NCI-H1105 (cell line): ENCODE results near the gene CUL3.

ENCODE experiments used
- DNase-seq: peaks from one replicate; lab custom pipeline; 2025; lab: John Stamatoyannopoulos, UW

Gene CUL3

GRCh38 chr2:224580248-224580647 is 4.9 kb downstream of the CUL3 start:
- no peak for DNase-seq

- no peak for DNase-seq
Measured at GRCh38 chr2:224579411-224579810, 5.8 kb downstream of the CUL3 start.

GRCh38 chr2:224577541-224577940 is 7.6 kb downstream of the CUL3 start:
- no peak for DNase-seq

GRCh38 chr2:224576088-224576715 is 9.0 kb downstream of the CUL3 start:
- DNase-seq = no peak

- DNase-seq = no peak
Measured at GRCh38 chr2:224574423-224575084, 10.6 kb downstream of the CUL3 start.

GRCh38 chr2:224573724-224574123 is 11.4 kb downstream of the CUL3 start:
- no peak for DNase-seq

GRCh38 chr2:224572338-224572737 is 12.8 kb downstream of the CUL3 start:
- DNase-seq = no peak

GRCh38 chr2:224570328-224570993 is 14.7 kb downstream of the CUL3 start:
- DNase-seq = no peak

GRCh38 chr2:224569654-224570053 is 15.5 kb downstream of the CUL3 start:
- DNase-seq = no peak

- DNase-seq = no peak
Measured at GRCh38 chr2:224565452-224566035, 19.6 kb downstream of the CUL3 start.

GRCh38 chr2:224563537-224563936 is 21.6 kb downstream of the CUL3 start:
- no peak for DNase-seq

GRCh38 chr2:224562831-224563230 is 22.3 kb downstream of the CUL3 start:
- no peak for DNase-seq

- DNase-seq = no peak
Measured at GRCh38 chr2:224561234-224562005, 23.7 kb downstream of the CUL3 start.

GRCh38 chr2:224560549-224560948 is 24.6 kb downstream of the CUL3 start:
- no peak for DNase-seq

GRCh38 chr2:224557610-224558009 is 27.6 kb downstream of the CUL3 start:
- DNase-seq = no peak

- DNase-seq = no peak
Measured at GRCh38 chr2:224556381-224556780, 28.8 kb downstream of the CUL3 start.

- no peak for DNase-seq
Measured at GRCh38 chr2:224555823-224556366, 29.3 kb downstream of the CUL3 start.

- DNase-seq = no peak
Measured at GRCh38 chr2:224552771-224553170, 32.4 kb downstream of the CUL3 start.

GRCh38 chr2:224551693-224552092 is 33.5 kb downstream of the CUL3 start:
- DNase-seq = no peak

- no peak for DNase-seq
Measured at GRCh38 chr2:224546926-224547325, 38.2 kb downstream of the CUL3 start.

GRCh38 chr2:224545884-224546644 is 39.1 kb downstream of the CUL3 start:
- DNase-seq = no peak
